Mesenchymal stem cell (in vitro differentiated cells and primary cell): Measurements from ENCODE around the gene ASCC2. TPM values are rescaled to one million over a fixed set of nuclear protein-coding genes. Genes with fewer than 3 reads are reported as not detected.
A peak's percentile ranks its signal among the peaks of the same experiment; 100 is the strongest.

Source experiments
- DNase-seq: peaks from one replicate; pipeline ENCODE4 v3.0.0-alpha.2; 2013
- H2AFZ ChIP-seq: one replicate; pipeline ENCODE4 v1.6.1; 2013; ENCODE audit warnings: low read depth, mild to moderate bottlenecking, control low read depth, inconsistent platforms, low read length, moderate library complexity
- H2AK5ac ChIP-seq: 2 replicates; pipeline ENCODE4 v1.6.1; 2013; ENCODE audit warnings: low read length, moderate library complexity, mild to moderate bottlenecking, inconsistent platforms; ENCODE audit not compliant: severe bottlenecking
- H2BK120ac ChIP-seq: one replicate; pipeline ENCODE4 v1.6.1; 2013; ENCODE audit warnings: low read depth, mild to moderate bottlenecking, inconsistent platforms, low read length, moderate library complexity
- H2BK12ac ChIP-seq, 2 experiments: one replicate each; pipeline ENCODE4 v1.6.1; 2013; ENCODE audit warnings: inconsistent platforms in 2 of 2, low read length in 2 of 2, mild to moderate bottlenecking in 2 of 2, moderate library complexity in 2 of 2, control low read depth in 1 of 2
- H2BK15ac ChIP-seq: one replicate; pipeline ENCODE4 v1.6.1; 2013; ENCODE audit warnings: mild to moderate bottlenecking, low read depth, inconsistent platforms; ENCODE audit not compliant: poor library complexity, severe bottlenecking
- H2BK5ac ChIP-seq: 2 replicates; pipeline ENCODE4 v1.6.1; 2013; ENCODE audit warnings: low read depth, mild to moderate bottlenecking, low read length, control low read depth, inconsistent platforms; ENCODE audit not compliant: poor library complexity, severe bottlenecking
- H3K14ac ChIP-seq, 2 experiments: one replicate each; pipeline ENCODE4 v1.6.1; 2013; ENCODE audit warnings: inconsistent platforms in 2 of 2, low read length in 2 of 2, control low read depth in 1 of 2, mild to moderate bottlenecking in 1 of 2, moderate library complexity in 1 of 2
- H3K18ac ChIP-seq, 2 experiments: one replicate each; pipeline ENCODE4 v1.6.1; 2013; ENCODE audit warnings: inconsistent platforms in 2 of 2, low read length in 2 of 2, control low read depth in 1 of 2, low read depth in 1 of 2, mild to moderate bottlenecking in 1 of 2
- H3K23ac ChIP-seq, 2 experiments: one replicate each; pipeline ENCODE4 v1.6.1; 2013; ENCODE audit warnings: inconsistent platforms in 2 of 2, low read length in 2 of 2, mild to moderate bottlenecking in 2 of 2, moderate library complexity in 2 of 2, control low read depth in 1 of 2
- H3K27ac ChIP-seq: 2 replicates; pipeline ENCODE4 v1.5.1; 2013; ENCODE audit warnings: mild to moderate bottlenecking, moderate library complexity, low read length, control low read depth, inconsistent platforms; ENCODE audit not compliant: poor library complexity, severe bottlenecking
- H3K27me3 ChIP-seq, 2 experiments: 2 replicates each; pipeline versions ENCODE4 v1.6.1 to v1.7.0; 2013; ENCODE audit warnings: low read length in 2 of 2, mild to moderate bottlenecking in 2 of 2, moderate library complexity in 2 of 2, control low read depth in 1 of 2, inconsistent platforms in 1 of 2; ENCODE audit not compliant: control insufficient read depth in 1 of 2, insufficient read depth in 1 of 2
- H3K36me3 ChIP-seq, 2 experiments: 2 replicates each; pipeline versions ENCODE4 v1.6.1 to v1.7.0; 2013; ENCODE audit warnings: low read length in 2 of 2, control low read depth in 1 of 2, inconsistent platforms in 1 of 2, low read depth in 1 of 2, mild to moderate bottlenecking in 1 of 2; ENCODE audit not compliant: insufficient read depth in 2 of 2, control insufficient read depth in 1 of 2
- H3K4ac ChIP-seq, 2 experiments: one replicate each; pipeline ENCODE4 v1.6.1; 2013; ENCODE audit warnings: inconsistent platforms in 2 of 2, low read length in 2 of 2, mild to moderate bottlenecking in 2 of 2, moderate library complexity in 2 of 2, control low read depth in 1 of 2, low read depth in 1 of 2
- H3K4me1 ChIP-seq: 2 replicates; pipeline ENCODE4 v1.6.1; 2013; ENCODE audit warnings: low read depth, low read length, control low read depth; ENCODE audit not compliant: control insufficient read depth, insufficient read depth
- H3K4me2 ChIP-seq: 2 replicates; pipeline ENCODE4 v1.6.1; 2013; ENCODE audit warnings: low read length, mild to moderate bottlenecking, inconsistent platforms; ENCODE audit not compliant: poor library complexity, severe bottlenecking
- H3K4me3 ChIP-seq, 2 experiments: 2 replicates each; pipeline versions ENCODE4 v1.5.1 to v1.7.0; 2013; ENCODE audit warnings: low read length in 2 of 2, mild to moderate bottlenecking in 2 of 2, control low read depth in 1 of 2, low read depth in 1 of 2; ENCODE audit not compliant: insufficient read depth in 1 of 2
- H3K79me1 ChIP-seq: replicated peaks from 2 replicates; pipeline ENCODE4 v1.6.1; 2013; ENCODE audit warnings: mild to moderate bottlenecking, control low read depth, low read length, inconsistent platforms; ENCODE audit not compliant: poor library complexity, severe bottlenecking
- H3K9ac ChIP-seq: 2 replicates; pipeline ENCODE4 v1.7.0; 2013; ENCODE audit warnings: mild to moderate bottlenecking, low read length, moderate library complexity
- H3K9me3 ChIP-seq: 2 replicates; pipeline ENCODE4 v1.7.0; 2013; ENCODE audit warnings: mild to moderate bottlenecking, low read length; ENCODE audit not compliant: control insufficient read depth
- H4K8ac ChIP-seq: one replicate; pipeline ENCODE4 v1.6.1; 2013; ENCODE audit warnings: inconsistent platforms, mild to moderate bottlenecking, low read length, moderate library complexity
- H4K91ac ChIP-seq: one replicate; pipeline ENCODE4 v1.6.1; 2013; ENCODE audit warnings: mild to moderate bottlenecking, low read length, inconsistent platforms
- WGBS: methylation state at CpG from one replicate; pipeline ENCODE4 v1.1.7; 2013; ENCODE audit warnings: mixed read lengths; 5-methylcytosine and 5-hydroxymethylcytosine counted together
- polyA plus RNA-seq, 2 experiments: library from polyadenylated mRNA; stranded (reverse); fragments of 200-250 nt; gene quantifications; one replicate each; pipeline ENCODE4 v1.2.3, GENCODE V29; 2013

The ASCC2 gene, protein sequence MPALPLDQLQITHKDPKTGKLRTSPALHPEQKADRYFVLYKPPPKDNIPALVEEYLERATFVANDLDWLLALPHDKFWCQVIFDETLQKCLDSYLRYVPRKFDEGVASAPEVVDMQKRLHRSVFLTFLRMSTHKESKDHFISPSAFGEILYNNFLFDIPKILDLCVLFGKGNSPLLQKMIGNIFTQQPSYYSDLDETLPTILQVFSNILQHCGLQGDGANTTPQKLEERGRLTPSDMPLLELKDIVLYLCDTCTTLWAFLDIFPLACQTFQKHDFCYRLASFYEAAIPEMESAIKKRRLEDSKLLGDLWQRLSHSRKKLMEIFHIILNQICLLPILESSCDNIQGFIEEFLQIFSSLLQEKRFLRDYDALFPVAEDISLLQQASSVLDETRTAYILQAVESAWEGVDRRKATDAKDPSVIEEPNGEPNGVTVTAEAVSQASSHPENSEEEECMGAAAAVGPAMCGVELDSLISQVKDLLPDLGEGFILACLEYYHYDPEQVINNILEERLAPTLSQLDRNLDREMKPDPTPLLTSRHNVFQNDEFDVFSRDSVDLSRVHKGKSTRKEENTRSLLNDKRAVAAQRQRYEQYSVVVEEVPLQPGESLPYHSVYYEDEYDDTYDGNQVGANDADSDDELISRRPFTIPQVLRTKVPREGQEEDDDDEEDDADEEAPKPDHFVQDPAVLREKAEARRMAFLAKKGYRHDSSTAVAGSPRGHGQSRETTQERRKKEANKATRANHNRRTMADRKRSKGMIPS
- 43.5 TPM for polyA plus RNA-seq (2013, experiment 1 of 2)
- 43.8 TPM for polyA plus RNA-seq (2013, experiment 2 of 2)

DNA sequence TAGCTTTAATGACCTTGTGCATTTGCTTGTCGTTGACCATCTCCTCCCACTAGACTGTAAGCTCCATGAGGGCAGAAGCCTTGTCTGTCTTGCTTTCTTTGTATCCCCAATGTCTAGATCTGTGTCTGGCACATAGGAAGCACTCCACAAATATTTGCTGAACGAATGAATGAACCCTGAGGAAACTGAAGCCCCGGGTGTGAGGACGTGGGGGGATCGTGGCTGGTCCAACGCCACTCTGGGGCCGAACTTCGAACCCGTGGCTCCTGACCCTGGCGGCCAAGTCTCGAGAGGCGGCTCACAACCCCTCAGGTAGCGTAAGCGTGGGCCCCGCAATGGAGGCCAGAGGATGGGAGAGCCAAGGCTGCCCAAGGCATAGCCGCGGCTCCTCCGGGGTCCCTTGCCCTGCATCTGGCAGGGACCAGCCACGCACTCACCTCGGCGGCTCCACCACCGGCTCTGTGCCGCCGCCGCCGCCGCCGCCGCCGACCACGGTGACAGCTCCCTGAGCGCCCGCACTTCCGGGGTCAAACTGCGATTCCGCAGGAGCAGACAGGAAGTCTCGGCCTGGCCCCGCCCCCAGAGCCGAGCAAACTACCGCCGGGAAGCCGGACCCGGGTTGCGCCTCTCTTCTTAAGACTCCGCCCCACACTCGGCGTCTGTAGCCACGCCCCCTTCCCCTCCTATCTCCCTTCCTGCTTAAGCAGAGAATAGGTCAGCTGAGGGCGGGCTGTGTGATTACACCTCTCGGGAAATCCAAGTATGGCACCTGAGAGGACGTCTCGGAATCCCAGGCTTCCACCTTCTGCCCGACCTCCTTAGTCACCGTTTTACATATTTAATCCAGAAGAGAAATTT lies at the start of gene ASCC2:
TSS of gene ASCC2 (minus strand) at position 534 of the 858 bp plus-strand sequence. CDS start 5,949 bp downstream, outside the sequence.
- H2BK120ac ChIP-seq: no peak within 1 kb of the TSS
- H3K9me3 ChIP-seq: no peaks in the 10 kb centered on the region
- WGBS: under 1% methylated on average over 53 of the region's 54 CpGs
- no peaks in the 10 kb centered on the region for H3K27me3 ChIP-seq
- peak within 1 kb of the TSS; percentile 59 to 85 for H3K4ac ChIP-seq
- peak within 1 kb of the TSS; percentile 89 for H4K8ac ChIP-seq
- peak within 1 kb of the TSS; percentile 37 for H2BK15ac ChIP-seq
- peak within 1 kb of the TSS; percentile 84 to 86 for H3K4me3 ChIP-seq
- H3K4me2 ChIP-seq: peak within 1 kb of the TSS; percentile 66
- H3K27ac ChIP-seq: peak within 1 kb of the TSS; percentile 44
- H3K4me1 ChIP-seq: peaks cover 7% of the 10 kb centered on the region
- peak within 1 kb of the TSS; percentile 59 for H4K91ac ChIP-seq
- H3K18ac ChIP-seq: peak within 1 kb of the TSS; percentile 64 to 81
- no peak within 1 kb of the TSS for H2AK5ac ChIP-seq
- H3K23ac ChIP-seq: no peak within 1 kb of the TSS
- peak within 1 kb of the TSS; percentile 46 for H2BK5ac ChIP-seq
- H2AFZ ChIP-seq: peak within 1 kb of the TSS; percentile 83
- H2BK12ac ChIP-seq: peak within 1 kb of the TSS in 1 of 2 experiments; percentile 29
- peaks cover 5 to 22% of the 10 kb centered on the region in 2 experiments for H3K36me3 ChIP-seq
- peaks cover 25% of the 10 kb centered on the region for H3K79me1 ChIP-seq
- H3K9ac ChIP-seq: peak within 1 kb of the TSS; percentile 95
- DNase-seq: peak; percentile 96
- H3K14ac ChIP-seq: no peak within 1 kb of the TSS

DNA sequence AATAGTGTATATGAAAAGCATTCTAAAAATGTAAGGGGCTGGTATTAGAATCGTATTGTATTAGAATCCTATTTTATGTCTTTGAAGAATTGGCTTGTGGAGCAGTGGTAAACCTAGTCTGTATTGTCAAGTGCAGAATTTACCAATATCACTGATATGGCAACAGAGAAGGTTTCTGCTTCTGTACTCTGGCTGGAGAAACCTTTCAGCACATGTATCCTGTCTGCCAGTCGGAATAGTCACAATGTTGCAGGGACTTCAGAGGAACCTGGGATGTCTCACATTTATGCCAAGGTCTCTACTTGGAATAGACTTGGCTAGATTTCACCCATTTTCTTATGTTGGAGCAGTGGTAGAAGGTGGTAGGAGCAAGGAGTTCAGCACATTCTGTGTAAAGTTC lies 49.3 kb upstream of the ASCC2 start:
- Histone ChIP-seq H2BK5ac (no peak overlapping the region), H3K4ac (no peak overlapping the region), H2BK120ac (no peak overlapping the region), H3K36me3 (no peaks in the 10 kb centered on the region), H3K18ac (no peak overlapping the region), H3K27me3 (no peaks in the 10 kb centered on the region), H4K91ac (no peak overlapping the region), H3K79me1 (peaks cover 3% of the 10 kb centered on the region), H3K9ac (no peak overlapping the region), H2BK15ac (no peak overlapping the region), H3K23ac (no peak overlapping the region), H3K4me3 (no peak overlapping the region), H3K4me1 (peaks cover 2% of the 10 kb centered on the region), H3K9me3 (no peaks in the 10 kb centered on the region), H2BK12ac (no peak overlapping the region), H4K8ac (no peak overlapping the region), H2AFZ (no peak overlapping the region), H3K27ac (no peak overlapping the region), H2AK5ac (no peak overlapping the region), H3K14ac (no peak overlapping the region), H3K4me2 (no peak overlapping the region)
- DNase-seq: no peak
- WGBS: 88% methylated on average over 2 of the region's 2 CpGs

DNA sequence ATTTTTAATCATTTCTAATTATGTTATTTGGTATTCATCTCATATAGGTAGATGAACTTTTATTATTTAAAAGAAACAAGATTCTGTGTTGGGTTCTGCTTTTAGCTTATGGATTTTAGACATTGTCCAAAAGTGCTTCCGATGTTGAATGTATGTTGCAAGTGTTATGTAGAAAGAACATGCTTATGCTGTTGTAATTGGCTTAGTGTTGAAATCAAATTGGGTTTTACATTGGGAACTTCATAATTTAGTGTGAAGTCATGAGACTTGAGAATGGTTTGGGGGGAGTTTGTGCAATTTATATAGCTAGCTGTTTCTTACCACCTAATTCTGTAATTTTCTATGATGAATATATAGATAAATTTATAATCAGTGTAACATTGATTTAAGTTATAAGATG lies 48.5 kb upstream of the ASCC2 start:
- WGBS: 100% methylated on average over 1 of the region's 1 CpG
- H2BK15ac ChIP-seq: no peak overlapping the region

More for the DNA sequence above, 48.5 kb upstream of the ASCC2 start:
- H3K9ac ChIP-seq: no peak overlapping the region
- H3K4ac ChIP-seq: no peak overlapping the region
- no peak overlapping the region for H2AK5ac ChIP-seq
- H3K14ac ChIP-seq: no peak overlapping the region
- DNase-seq: no peak
- no peaks in the 10 kb centered on the region for H3K9me3 ChIP-seq
- peaks cover 2% of the 10 kb centered on the region for H3K4me1 ChIP-seq
- H2BK12ac ChIP-seq: no peak overlapping the region
- no peak overlapping the region for H3K4me3 ChIP-seq
- H3K79me1 ChIP-seq: peaks cover 3% of the 10 kb centered on the region
- no peak overlapping the region for H4K8ac ChIP-seq
- H3K18ac ChIP-seq: no peak overlapping the region
- no peaks in the 10 kb centered on the region for H3K36me3 ChIP-seq
- no peak overlapping the region for H3K23ac ChIP-seq
- no peak overlapping the region for H3K4me2 ChIP-seq
- no peak overlapping the region for H3K27ac ChIP-seq
- H2AFZ ChIP-seq: no peak overlapping the region
- H2BK5ac ChIP-seq: no peak overlapping the region
- no peaks in the 10 kb centered on the region for H3K27me3 ChIP-seq
- no peak overlapping the region for H4K91ac ChIP-seq
- H2BK120ac ChIP-seq: no peak overlapping the region
